Endothelial cell of umbilical vein (primary cell): ENCODE results near the gene GPR161. TPM values are rescaled to one million over a fixed set of nuclear protein-coding genes. Genes with fewer than 3 reads are reported as not detected.

Experiments
- BruUV-seq: library from RNA; stranded (reverse); fragments of 400-500 nt; replicated peaks from 2 replicates; lab custom pipeline; 2021; lab: Mats Ljungman, UMichigan
- CTCF ChIA-PET: fragments of 300-600, 350-600 bp; sonication (Branson Sonifier 250); formaldehyde crosslinking; loops from one replicate; lab custom pipeline; 2021; ENCODE audit warnings: antibody characterized with exemption, inconsistent platforms; lab: Charles Lee
- POLR2A ChIA-PET: fragments of 300-600, 350-600 bp; sonication (Branson Sonifier 250); formaldehyde crosslinking; loops from one replicate; lab custom pipeline; 2021; ENCODE audit warnings: antibody characterized with exemption, inconsistent platforms; lab: Charles Lee
- DNase-seq: peaks from one replicate; pipeline ENCODE4 v3.0.0-alpha.2; 2011; ENCODE audit warnings: low read depth, low spot score
- FAIRE-seq: peaks from 2 replicates; lab custom pipeline; 2011; peaks lifted over from hg19 to GRCh38; lab: Jason Lieb, UNC
- H2AFZ ChIP-seq: 2 replicates; pipeline ENCODE4 v1.6.0; 2012; ENCODE audit warnings: low read depth, low read length, control low read depth, inconsistent platforms
- H3K27ac ChIP-seq: 2 replicates; pipeline ENCODE4 v1.5.1; 2011; ENCODE audit warnings: low read depth, mild to moderate bottlenecking, control low read depth, low read length, moderate library complexity; ENCODE audit not compliant: insufficient read depth
- H3K27me3 ChIP-seq, 2 experiments: 2 replicates each; pipeline versions ENCODE4 v1.6.0 to v1.6.1; 2011; ENCODE audit warnings: low read length in 2 of 2, mixed read lengths in 1 of 2; ENCODE audit not compliant: control insufficient read depth in 2 of 2, insufficient read depth in 2 of 2
- H3K36me3 ChIP-seq, 2 experiments: 2 replicates in 1 of 2; 3 replicates in 1 of 2; pipeline ENCODE4 v1.5.1; 2011; ENCODE audit warnings: low read length in 2 of 2, mild to moderate bottlenecking in 1 of 2, moderate library complexity in 1 of 2; ENCODE audit not compliant: control insufficient read depth in 2 of 2, insufficient read depth in 2 of 2; ENCODE audit errors: extremely low read depth in 1 of 2
- H3K4me1 ChIP-seq: 3 replicates; pipeline ENCODE4 v1.5.1; 2011; ENCODE audit warnings: mild to moderate bottlenecking, low read length; ENCODE audit not compliant: control insufficient read depth, insufficient read depth; ENCODE audit errors: extremely low read depth
- H3K4me2 ChIP-seq: 2 replicates; pipeline ENCODE4 v1.6.1; 2011; ENCODE audit warnings: low read length, control low read depth, mixed read lengths; ENCODE audit not compliant: insufficient read depth
- H3K4me3 ChIP-seq, 3 experiments: fragments of 200-600 bp in 1 of 3; sonication (generic), shearing (Covaris generic) in 1 of 3; replicated peaks in 1 of 3; 2 replicates each; pipeline ENCODE4 v1.5.1; 2011 to 2016; ENCODE audit warnings: control low read depth in 3 of 3, low read length in 3 of 3, mild to moderate bottlenecking in 2 of 3, inconsistent platforms in 1 of 3, low read depth in 1 of 3, moderate library complexity in 1 of 3; ENCODE audit not compliant: insufficient read depth in 1 of 3
- H3K79me2 ChIP-seq: 2 replicates; pipeline ENCODE4 v1.6.0; 2012; ENCODE audit warnings: low read length, inconsistent platforms; ENCODE audit not compliant: control insufficient read depth, insufficient read depth
- H3K9ac ChIP-seq: replicated peaks from 2 replicates; pipeline ENCODE3; 2011; ENCODE audit warnings: low read length, control low read depth; ENCODE audit not compliant: insufficient read depth; ENCODE audit errors: extremely low read depth
- H3K9me1 ChIP-seq: replicated peaks from 3 replicates; pipeline ENCODE4 v1.6.0; 2011; ENCODE audit warnings: mild to moderate bottlenecking, low read length; ENCODE audit not compliant: control insufficient read depth, insufficient read depth; ENCODE audit errors: extremely low read depth
- H3K9me3 ChIP-seq: replicated peaks from 2 replicates; pipeline ENCODE4 v1.5.1; 2012; ENCODE audit warnings: low read length, inconsistent platforms; ENCODE audit not compliant: control insufficient read depth, insufficient read depth
- H4K20me1 ChIP-seq: replicated peaks from 2 replicates; pipeline ENCODE3; 2011; ENCODE audit warnings: mild to moderate bottlenecking, low read length; ENCODE audit not compliant: control insufficient read depth, insufficient read depth; ENCODE audit errors: extremely low read depth
- EZH2 ChIP-seq: IDR thresholded peaks from 2 replicates; pipeline ENCODE4 v1.6.1; 2012; ENCODE audit warnings: borderline replicate concordance, low read depth, mild to moderate bottlenecking, moderate library complexity, low read length, inconsistent platforms; ENCODE audit not compliant: severe bottlenecking
- FOS ChIP-seq: IDR thresholded peaks from 2 replicates; pipeline ENCODE4 v1.6.1; 2011; ENCODE audit warnings: mild to moderate bottlenecking, low read length, moderate library complexity, borderline replicate concordance; ENCODE audit not compliant: insufficient read depth
- GATA2 ChIP-seq: IDR thresholded peaks from 2 replicates; pipeline ENCODE4 v1.7.0; 2011; ENCODE audit warnings: low read depth, mild to moderate bottlenecking, moderate library complexity, mixed read lengths, low read length; ENCODE audit not compliant: insufficient read length, insufficient read depth
- JUN ChIP-seq: IDR thresholded peaks from 2 replicates; pipeline ENCODE4 v1.6.1; 2011; ENCODE audit warnings: borderline replicate concordance, low read depth; ENCODE audit not compliant: insufficient read length, insufficient read depth
- MAX ChIP-seq: IDR thresholded peaks from 2 replicates; pipeline ENCODE4 v1.6.1; 2011; ENCODE audit not compliant: insufficient read depth, insufficient read length
- MYC ChIP-seq: IDR thresholded peaks from one replicate; pipeline ENCODE4 v1.6.1; 2011; ENCODE audit warnings: mild to moderate bottlenecking, low read depth, low read length
- POLR2A ChIP-seq: IDR thresholded peaks from 2 replicates; pipeline ENCODE4 v1.6.1; 2012; ENCODE audit warnings: low read depth, mild to moderate bottlenecking, control low read depth, low read length
- POLR2AphosphoS5 ChIP-seq: IDR thresholded peaks from 2 replicates; pipeline ENCODE4 v1.6.1; 2012; ENCODE audit warnings: low read depth, mild to moderate bottlenecking, control low read depth, low read length, moderate library complexity; ENCODE audit not compliant: insufficient read depth
- dilution Hi-C: fragments of 300-500 bp; cut with MboI; formaldehyde crosslinking; loops from one replicate; pipeline ENCODE4 v1.15.0; 2019; ENCODE audit warnings: low sequenced_read_pairs; ENCODE audit not compliant: extremely low pct_ligation_motif_present
- intact Hi-C: fragments of 100-400 bp; cut with micrococcal nuclease; formaldehyde crosslinking; loops from one replicate; pipeline ENCODE4 v1.10.0; 2022
- polyA plus RNA-seq, 4 experiments: library from polyadenylated mRNA; depleted of rRNA in 3 of 4; stranded (reverse) in 3 of 4; unstranded in 1 of 4; fragments of >200 nt; gene quantifications; 2 replicates each; pipeline versions ENCODE4 v1.2.1 to v1.2.3, GENCODE V29; 2011 to 2012; ENCODE audit warnings: missing spikeins in 1 of 4
- total RNA-seq: library from RNA; stranded (reverse); gene quantifications from 2 replicates; pipeline ENCODE4 v1.2.3, GENCODE V29; 2021
- TF ChIP-seq, protein P1 (sequence below), 2 donors: IDR thresholded peaks; 1 replicate in 1 of 2; 2 replicates in 1 of 2; pipeline ENCODE4 v1.5.1; 2011; ENCODE audit warnings: low read length in 2 of 2, mild to moderate bottlenecking in 2 of 2, moderate library complexity in 2 of 2, control low read depth in 1 of 2, inconsistent platforms in 1 of 2, low read depth in 1 of 2; ENCODE audit not compliant: insufficient read depth in 1 of 2; ENCODE audit errors: extremely low read depth in 1 of 2

The GPR161 gene
- total and polyA plus RNA-seq, 2 donors (not counting 3 experiments of a cell fraction or from before 2014, with no cell fraction given), result 34.7 to 36.5 TPM

DNA sequence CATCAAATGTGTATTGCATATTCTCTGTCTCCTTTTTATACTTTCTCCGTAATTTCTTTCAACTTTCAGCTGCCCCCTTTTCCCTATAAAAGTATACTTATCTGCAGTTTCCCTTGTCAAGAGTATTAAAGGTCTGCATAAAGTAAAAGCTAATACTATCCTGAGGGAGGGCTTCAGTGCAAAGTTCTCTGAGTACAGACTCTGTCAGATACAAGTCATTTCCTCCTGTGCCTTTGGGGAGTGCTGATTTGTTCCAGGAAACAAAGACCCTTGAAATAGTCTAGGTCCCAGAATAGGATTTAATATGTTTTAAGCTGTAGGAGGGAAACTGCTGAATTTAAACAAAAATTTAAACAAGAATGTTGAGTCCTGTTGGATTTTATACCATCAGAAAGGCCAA, 11.7 kb downstream of the GPR161 start:
- no peaks in the 10 kb centered on the region for H3K4me1 ChIP-seq
- H4K20me1 ChIP-seq, result no peaks in the 10 kb centered on the region
- dilution Hi-C loops, result no loop called here
- no peaks in the 10 kb centered on the region for H3K27me3 ChIP-seq
- no peak overlapping the region for H2AFZ ChIP-seq
- BruUV-seq, result no TSS peak
- no peak overlapping the region for H3K4me3 ChIP-seq
- POLR2A ChIA-PET, result no interaction called here
- H3K9me3 ChIP-seq, result no peaks in the 10 kb centered on the region
- H3K27ac ChIP-seq, result no peak overlapping the region
- no peaks in the 10 kb centered on the region for H3K36me3 ChIP-seq
- DNase-seq, result no peak
- TF ChIP-seq FOS, result peak; percentile 28
- TF ChIP-seq, protein P1, sequence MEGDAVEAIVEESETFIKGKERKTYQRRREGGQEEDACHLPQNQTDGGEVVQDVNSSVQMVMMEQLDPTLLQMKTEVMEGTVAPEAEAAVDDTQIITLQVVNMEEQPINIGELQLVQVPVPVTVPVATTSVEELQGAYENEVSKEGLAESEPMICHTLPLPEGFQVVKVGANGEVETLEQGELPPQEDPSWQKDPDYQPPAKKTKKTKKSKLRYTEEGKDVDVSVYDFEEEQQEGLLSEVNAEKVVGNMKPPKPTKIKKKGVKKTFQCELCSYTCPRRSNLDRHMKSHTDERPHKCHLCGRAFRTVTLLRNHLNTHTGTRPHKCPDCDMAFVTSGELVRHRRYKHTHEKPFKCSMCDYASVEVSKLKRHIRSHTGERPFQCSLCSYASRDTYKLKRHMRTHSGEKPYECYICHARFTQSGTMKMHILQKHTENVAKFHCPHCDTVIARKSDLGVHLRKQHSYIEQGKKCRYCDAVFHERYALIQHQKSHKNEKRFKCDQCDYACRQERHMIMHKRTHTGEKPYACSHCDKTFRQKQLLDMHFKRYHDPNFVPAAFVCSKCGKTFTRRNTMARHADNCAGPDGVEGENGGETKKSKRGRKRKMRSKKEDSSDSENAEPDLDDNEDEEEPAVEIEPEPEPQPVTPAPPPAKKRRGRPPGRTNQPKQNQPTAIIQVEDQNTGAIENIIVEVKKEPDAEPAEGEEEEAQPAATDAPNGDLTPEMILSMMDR (IDR thresholded peaks at IDR 0.05; ENCODE audit: extremely low read depth in 1 of 2, insufficient read depth in 1 of 2, low read depth in 1 of 2, low read length in 2 of 2), result no peak
- H3K9me1 ChIP-seq, result no peaks in the 10 kb centered on the region
- CTCF ChIA-PET, result interaction anchor here (1.5 kb wide), 1 partner anchor 20 kb away, joined by 3 read pairs; no protein-coding TSS in a partner anchor
- H3K4me2 ChIP-seq, result no peak overlapping the region
- H3K9ac ChIP-seq, result no peak overlapping the region
- intact Hi-C loops, result no loop called here
- H3K79me2 ChIP-seq, result peaks cover 2% of the 10 kb centered on the region
- peak; percentile 42 for FAIRE-seq

- CTCF ChIA-PET, result interaction anchor here (0.6 to 1.6 kb wide), 5 partner anchors 9 to 222 kb away, joined by 3 to 5 read pairs (median 3); partner anchors contain the start of gene GPR161
- Histone ChIP-seq H3K36me3 (peaks cover 0 to 2% of the 10 kb centered on the region in 2 experiments), H2AFZ (no peak overlapping the region), H3K9ac (no peak overlapping the region), H3K27ac (no peak overlapping the region), H3K4me2 (no peak overlapping the region), H3K4me1 (no peaks in the 10 kb centered on the region), H3K4me3 (no peak overlapping the region), H4K20me1 (no peaks in the 10 kb centered on the region), H3K9me1 (no peaks in the 10 kb centered on the region), H3K79me2 (no peaks in the 10 kb centered on the region), H3K27me3 (no peaks in the 10 kb centered on the region), H3K9me3 (no peaks in the 10 kb centered on the region)
- FAIRE-seq (no peak), DNase-seq (no peak)
- dilution Hi-C loops (no loop called here), intact Hi-C loops (no loop called here)
- POLR2A ChIA-PET, result interaction anchor here (0.6 kb wide), 1 partner anchor 9 kb away, joined by 9 read pairs; no protein-coding TSS in a partner anchor
- TF ChIP-seq, protein P1 (IDR thresholded peaks at IDR 0.05; ENCODE audit: extremely low read depth in 1 of 2, insufficient read depth in 1 of 2, low read depth in 1 of 2, low read length in 2 of 2), result no peak
- TF ChIP-seq JUN (no peak), MAX (no peak), POLR2AphosphoS5 (no peak), MYC (no peak), FOS (no peak), EZH2 (no peak), GATA2 (no peak), POLR2A (no peak)
- BruUV-seq, result no TSS peak
Measured at GRCh38 chr1:168121401-168122011, 15.2 kb downstream of the GPR161 start.
